MM.1S (cell line): ENCODE measurements around the gene CNRIP1.

Experiments used
- DNase-seq: peaks from one replicate; pipeline ENCODE4 v3.0.0-alpha.2; 2015
- H2AFZ ChIP-seq: fragments of 300-600 bp; sonication (generic); 2 replicates; pipeline ENCODE4 v1.6.0; 2016; ENCODE audit warnings: antibody characterized with exemption, low read length
- H3F3A ChIP-seq: fragments of 300-600 bp; sonication (generic); 2 replicates; pipeline ENCODE4 v1.6.1; 2016; ENCODE audit warnings: mild to moderate bottlenecking, antibody characterized with exemption, low read length, moderate library complexity, mixed read lengths; ENCODE audit not compliant: insufficient read depth
- H3K27ac ChIP-seq: fragments of 300-600 bp; sonication (generic); 2 replicates; pipeline ENCODE4 v1.5.1; 2016; ENCODE audit warnings: mild to moderate bottlenecking, low read length
- H3K27me3 ChIP-seq: fragments of 300-600 bp; sonication (generic); replicated peaks from 2 replicates; pipeline ENCODE4 v1.6.0; 2016; ENCODE audit warnings: low read length; ENCODE audit not compliant: insufficient read depth
- H3K36me3 ChIP-seq: fragments of 300-600 bp; sonication (generic); replicated peaks from 2 replicates; pipeline ENCODE4 v1.6.1; 2016; ENCODE audit warnings: mild to moderate bottlenecking, low read length, mixed read lengths; ENCODE audit not compliant: insufficient read depth
- H3K4me1 ChIP-seq: fragments of 300-600 bp; sonication (generic); 2 replicates; pipeline ENCODE4 v1.6.1; 2016; ENCODE audit warnings: low read length, mixed read lengths
- H3K4me2 ChIP-seq: fragments of 300-600 bp; sonication (generic); 2 replicates; pipeline ENCODE4 v1.6.0; 2016; ENCODE audit warnings: low read depth, low read length
- H3K4me3 ChIP-seq: fragments of 300-600 bp; sonication (generic); 2 replicates; pipeline ENCODE4 v1.5.1; 2016; ENCODE audit warnings: low read length, mixed read lengths
- H3K79me2 ChIP-seq: fragments of 300-600 bp; sonication (generic); 2 replicates; pipeline ENCODE4 v1.6.1; 2016; ENCODE audit warnings: mixed run types, low read length, mixed read lengths
- H3K9ac ChIP-seq: fragments of 300-600 bp; sonication (generic); 2 replicates; pipeline ENCODE4 v1.6.1; 2016; ENCODE audit warnings: low read length, mixed read lengths
- H3K9me2 ChIP-seq: fragments of 300-600 bp; sonication (generic); replicated peaks from 2 replicates; pipeline ENCODE4 v1.6.1; 2016; ENCODE audit warnings: mild to moderate bottlenecking, low read length, mixed read lengths; ENCODE audit not compliant: insufficient read depth
- H3K9me3 ChIP-seq: fragments of 300-600 bp; sonication (generic); replicated peaks from 2 replicates; pipeline ENCODE4 v1.6.1; 2016; ENCODE audit warnings: mild to moderate bottlenecking, low read length, mixed read lengths; ENCODE audit not compliant: insufficient read depth
- H4K20me1 ChIP-seq: fragments of 300-600 bp; sonication (generic); 2 replicates; pipeline ENCODE4 v1.6.1; 2016; ENCODE audit warnings: mild to moderate bottlenecking, low read length, moderate library complexity, mixed read lengths; ENCODE audit not compliant: insufficient read depth
- EZH2 ChIP-seq: fragments of 300-600 bp; sonication (generic); optimal IDR thresholded peaks from 2 replicates; pipeline ENCODE3; 2017; ENCODE audit warnings: low read depth, mild to moderate bottlenecking, antibody characterized with exemption, low read length, mixed read lengths
- EZH2phosphoT487 ChIP-seq: fragments of 300-600 bp; sonication (generic); IDR thresholded peaks from 2 replicates; pipeline ENCODE4 v1.6.1; 2018; ENCODE audit warnings: antibody characterized with exemption, low read length
- TF ChIP-seq, protein P1 (sequence below): fragments of 300-600 bp; sonication (generic); IDR thresholded peaks from 2 replicates; pipeline ENCODE4 v1.5.1; 2016; ENCODE audit warnings: antibody characterized with exemption, low read length, mixed read lengths

Gene CNRIP1

GRCh38 chr2:68320118-68320641 lies 431 bp upstream of the CNRIP1 start:
- no peaks in the 10 kb centered on the region for H4K20me1 ChIP-seq
- H3K79me2 ChIP-seq, result no peaks in the 10 kb centered on the region
- H3K4me3 ChIP-seq, result no peak overlapping the region
- TF ChIP-seq, protein P1, sequence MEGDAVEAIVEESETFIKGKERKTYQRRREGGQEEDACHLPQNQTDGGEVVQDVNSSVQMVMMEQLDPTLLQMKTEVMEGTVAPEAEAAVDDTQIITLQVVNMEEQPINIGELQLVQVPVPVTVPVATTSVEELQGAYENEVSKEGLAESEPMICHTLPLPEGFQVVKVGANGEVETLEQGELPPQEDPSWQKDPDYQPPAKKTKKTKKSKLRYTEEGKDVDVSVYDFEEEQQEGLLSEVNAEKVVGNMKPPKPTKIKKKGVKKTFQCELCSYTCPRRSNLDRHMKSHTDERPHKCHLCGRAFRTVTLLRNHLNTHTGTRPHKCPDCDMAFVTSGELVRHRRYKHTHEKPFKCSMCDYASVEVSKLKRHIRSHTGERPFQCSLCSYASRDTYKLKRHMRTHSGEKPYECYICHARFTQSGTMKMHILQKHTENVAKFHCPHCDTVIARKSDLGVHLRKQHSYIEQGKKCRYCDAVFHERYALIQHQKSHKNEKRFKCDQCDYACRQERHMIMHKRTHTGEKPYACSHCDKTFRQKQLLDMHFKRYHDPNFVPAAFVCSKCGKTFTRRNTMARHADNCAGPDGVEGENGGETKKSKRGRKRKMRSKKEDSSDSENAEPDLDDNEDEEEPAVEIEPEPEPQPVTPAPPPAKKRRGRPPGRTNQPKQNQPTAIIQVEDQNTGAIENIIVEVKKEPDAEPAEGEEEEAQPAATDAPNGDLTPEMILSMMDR, result no peak
- no peak for TF ChIP-seq EZH2
- no peaks in the 10 kb centered on the region for H3K36me3 ChIP-seq
- no peak overlapping the region for H3K27ac ChIP-seq
- DNase-seq, result no peak
- peak overlapping the region; percentile 87; the same call in 1 of the 2 replicates for H3K4me2 ChIP-seq
- no peaks in the 10 kb centered on the region for H3K9me2 ChIP-seq
- H3K9me3 ChIP-seq, result no peaks in the 10 kb centered on the region
- H3K4me1 ChIP-seq, result 0 out of 2 replicates have a peak, but pooled peaks cover 5% of the 10 kb centered on the region
- peak overlapping the region; percentile 71; the same call in 1 of the 2 replicates for H2AFZ ChIP-seq
- no peaks in the 10 kb centered on the region for H3K27me3 ChIP-seq
- no peak overlapping the region for H3K9ac ChIP-seq
- no peaks in the 10 kb centered on the region for H3F3A ChIP-seq

GRCh38 chr2:68318914-68319397 lies 793 bp downstream of the CNRIP1 start:
- Histone ChIP-seq H3K36me3 (no peaks in the 10 kb centered on the region), H2AFZ (peak overlapping the region; percentile 71), H3K79me2 (no peaks in the 10 kb centered on the region), H4K20me1 (no peaks in the 10 kb centered on the region), H3K9me2 (no peaks in the 10 kb centered on the region), H3K4me3 (peak overlapping the region; percentile 60), H3K4me1 (0 out of 2 replicates have a peak, but pooled peaks cover 5% of the 10 kb centered on the region), H3K9ac (no peak overlapping the region), H3K27ac (no peak overlapping the region), H3K9me3 (no peaks in the 10 kb centered on the region), H3F3A (no peaks in the 10 kb centered on the region), H3K27me3 (no peaks in the 10 kb centered on the region), H3K4me2 (peak overlapping the region; percentile 87)
- DNase-seq, result no peak
- TF ChIP-seq EZH2phosphoT487 (no peak), EZH2 (no peak)
- TF ChIP-seq, protein P1, result no peak

DNA sequence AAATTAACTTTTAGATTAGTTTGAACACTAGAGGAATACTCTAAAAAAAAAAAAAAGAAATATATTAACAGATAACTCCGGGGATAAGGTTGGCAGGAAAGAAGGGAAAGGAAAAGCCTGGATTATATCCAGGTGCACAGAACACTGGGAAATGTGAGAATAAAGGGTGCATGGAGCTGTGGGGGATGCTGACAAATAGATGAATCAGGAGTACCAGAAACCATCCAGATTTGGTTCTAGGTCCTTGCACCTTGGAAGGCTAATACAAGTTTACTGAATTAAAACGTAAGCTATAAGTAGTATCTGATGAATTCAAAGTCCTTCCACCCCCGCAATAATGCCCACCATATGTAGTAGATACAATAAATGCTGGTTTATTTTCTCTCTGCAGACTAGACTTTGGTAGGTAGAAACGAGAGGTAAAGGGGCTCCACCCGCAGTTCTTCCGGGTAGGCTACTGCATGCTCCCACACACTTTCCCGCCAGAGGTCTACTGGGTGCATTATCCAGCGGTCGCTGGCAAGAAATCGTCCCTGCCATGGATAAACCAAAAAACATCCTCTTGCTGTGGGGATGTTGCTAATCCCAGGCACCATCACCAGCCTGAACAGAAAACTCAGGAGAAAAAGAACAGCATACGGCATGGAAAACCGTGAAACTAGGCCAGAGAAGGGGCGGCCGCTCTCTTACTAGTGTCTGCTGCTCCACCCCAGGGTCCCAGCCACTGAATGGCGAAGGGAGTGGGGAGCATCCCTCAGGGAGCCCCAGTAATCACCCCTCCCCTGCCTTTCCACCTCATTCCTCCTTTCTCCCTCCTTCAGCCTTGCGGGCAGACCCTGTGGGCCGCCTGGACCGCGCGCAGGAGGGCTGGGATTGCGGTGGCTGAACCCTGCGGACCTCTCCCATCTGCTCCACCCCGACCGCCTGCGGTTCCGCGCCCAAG lies 1.5 kb downstream of the CNRIP1 start:
- Histone ChIP-seq H3K9ac (no peak overlapping the region), H3K79me2 (no peaks in the 10 kb centered on the region), H2AFZ (no peak overlapping the region), H3K27me3 (no peaks in the 10 kb centered on the region), H4K20me1 (no peaks in the 10 kb centered on the region), H3K9me3 (no peaks in the 10 kb centered on the region), H3K9me2 (no peaks in the 10 kb centered on the region), H3K4me3 (no peak overlapping the region), H3F3A (no peaks in the 10 kb centered on the region), H3K4me1 (0 out of 2 replicates have a peak, but pooled peaks cover 5% of the 10 kb centered on the region), H3K27ac (no peak overlapping the region), H3K36me3 (no peaks in the 10 kb centered on the region), H3K4me2 (no peak overlapping the region)
- DNase-seq, result no peak
- TF ChIP-seq EZH2 (no peak), EZH2phosphoT487 (no peak)
- TF ChIP-seq, protein P1, result no peak
